ENCODE measurements around the gene TOMM22.

GRCh38 chr22:38638728-38639127 lies 43.0 kb upstream of the TOMM22 start:
- no peak for TF ChIP-seq CTCF (conservative IDR thresholded peaks at IDR 0.05; ENCODE audit: low read length)
- no peak for TF ChIP-seq EZH2phosphoT487 (IDR thresholded peaks at IDR 0.05; ENCODE audit: borderline replicate concordance, low read depth, low read length)
